ENCODE results near the gene DOCK6. TPM values are rescaled to one million over a fixed set of nuclear protein-coding genes. Genes with fewer than 3 reads are reported as not detected.

Gene DOCK6
- total RNA-seq, 1 experiment from 2014 or later = 19.4 TPM

DNA sequence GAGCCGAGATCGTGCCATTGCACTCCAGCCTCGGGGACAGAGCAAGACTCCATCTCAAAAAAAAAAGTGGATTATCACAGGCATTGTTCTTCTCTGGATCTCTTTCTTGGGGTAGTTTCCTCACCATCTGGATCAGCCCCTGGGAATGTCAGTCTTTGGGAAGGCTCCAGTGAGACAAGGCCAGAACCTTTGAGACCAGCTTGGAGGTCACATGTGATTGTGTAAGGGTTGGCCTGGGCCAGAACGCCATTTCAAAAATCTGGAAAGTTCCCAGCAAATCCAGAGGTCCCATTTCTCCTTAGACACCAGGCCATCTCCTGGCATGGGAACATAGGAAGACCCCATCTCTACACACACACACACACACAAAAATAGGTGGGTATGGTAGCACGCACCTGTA is 37.2 kb downstream of the DOCK6 start:
- in situ Hi-C loops (cut with HindIII; ENCODE audit: low pct_unique_long_range_greater_than_20kb, low sequenced_read_pairs) = no loop called here
- Histone ChIP-seq H3K9me3 (ENCODE audit: control insufficient read depth, insufficient read depth, low read depth, low read length) (peaks cover 5% of the 10 kb centered on the region; the same call in 1 of the 2 replicates), H3K27ac (ENCODE audit: low read length) (no peak overlapping the region), H3K27me3 (ENCODE audit: control insufficient read depth, insufficient read depth, low read length) (no peaks in the 10 kb centered on the region), H3K4me3 (ENCODE audit: low read depth in 2 of 2, low read length in 2 of 2) (no peak overlapping the region), H3K36me3 (ENCODE audit: control insufficient read depth, insufficient read depth, low read length) (no peaks in the 10 kb centered on the region), H3K4me1 (ENCODE audit: control insufficient read depth, insufficient read depth, low read length) (no peaks in the 10 kb centered on the region)
- no peak for ATAC-seq
- intact Hi-C loops (cut with micrococcal nuclease; ENCODE audit: unreplicated experiment) = no loop called here
- DNase-seq (ENCODE audit: low read depth, low spot score) = no peak
- TF ChIP-seq, protein P1, sequence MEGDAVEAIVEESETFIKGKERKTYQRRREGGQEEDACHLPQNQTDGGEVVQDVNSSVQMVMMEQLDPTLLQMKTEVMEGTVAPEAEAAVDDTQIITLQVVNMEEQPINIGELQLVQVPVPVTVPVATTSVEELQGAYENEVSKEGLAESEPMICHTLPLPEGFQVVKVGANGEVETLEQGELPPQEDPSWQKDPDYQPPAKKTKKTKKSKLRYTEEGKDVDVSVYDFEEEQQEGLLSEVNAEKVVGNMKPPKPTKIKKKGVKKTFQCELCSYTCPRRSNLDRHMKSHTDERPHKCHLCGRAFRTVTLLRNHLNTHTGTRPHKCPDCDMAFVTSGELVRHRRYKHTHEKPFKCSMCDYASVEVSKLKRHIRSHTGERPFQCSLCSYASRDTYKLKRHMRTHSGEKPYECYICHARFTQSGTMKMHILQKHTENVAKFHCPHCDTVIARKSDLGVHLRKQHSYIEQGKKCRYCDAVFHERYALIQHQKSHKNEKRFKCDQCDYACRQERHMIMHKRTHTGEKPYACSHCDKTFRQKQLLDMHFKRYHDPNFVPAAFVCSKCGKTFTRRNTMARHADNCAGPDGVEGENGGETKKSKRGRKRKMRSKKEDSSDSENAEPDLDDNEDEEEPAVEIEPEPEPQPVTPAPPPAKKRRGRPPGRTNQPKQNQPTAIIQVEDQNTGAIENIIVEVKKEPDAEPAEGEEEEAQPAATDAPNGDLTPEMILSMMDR (IDR thresholded peaks at IDR 0.05) = no peak
- TF ChIP-seq SIN3A (IDR thresholded peaks at IDR 0.05; ENCODE audit: borderline replicate concordance, insufficient read depth, low read depth, low read length) (no peak), POLR2AphosphoS5 (IDR thresholded peaks at IDR 0.05; ENCODE audit: low read depth, low read length) (no peak), TCF7L2 (IDR thresholded peaks at IDR 0.05; ENCODE audit: low read depth, low read length) (no peak)
- TF ChIP-seq, protein P2, sequence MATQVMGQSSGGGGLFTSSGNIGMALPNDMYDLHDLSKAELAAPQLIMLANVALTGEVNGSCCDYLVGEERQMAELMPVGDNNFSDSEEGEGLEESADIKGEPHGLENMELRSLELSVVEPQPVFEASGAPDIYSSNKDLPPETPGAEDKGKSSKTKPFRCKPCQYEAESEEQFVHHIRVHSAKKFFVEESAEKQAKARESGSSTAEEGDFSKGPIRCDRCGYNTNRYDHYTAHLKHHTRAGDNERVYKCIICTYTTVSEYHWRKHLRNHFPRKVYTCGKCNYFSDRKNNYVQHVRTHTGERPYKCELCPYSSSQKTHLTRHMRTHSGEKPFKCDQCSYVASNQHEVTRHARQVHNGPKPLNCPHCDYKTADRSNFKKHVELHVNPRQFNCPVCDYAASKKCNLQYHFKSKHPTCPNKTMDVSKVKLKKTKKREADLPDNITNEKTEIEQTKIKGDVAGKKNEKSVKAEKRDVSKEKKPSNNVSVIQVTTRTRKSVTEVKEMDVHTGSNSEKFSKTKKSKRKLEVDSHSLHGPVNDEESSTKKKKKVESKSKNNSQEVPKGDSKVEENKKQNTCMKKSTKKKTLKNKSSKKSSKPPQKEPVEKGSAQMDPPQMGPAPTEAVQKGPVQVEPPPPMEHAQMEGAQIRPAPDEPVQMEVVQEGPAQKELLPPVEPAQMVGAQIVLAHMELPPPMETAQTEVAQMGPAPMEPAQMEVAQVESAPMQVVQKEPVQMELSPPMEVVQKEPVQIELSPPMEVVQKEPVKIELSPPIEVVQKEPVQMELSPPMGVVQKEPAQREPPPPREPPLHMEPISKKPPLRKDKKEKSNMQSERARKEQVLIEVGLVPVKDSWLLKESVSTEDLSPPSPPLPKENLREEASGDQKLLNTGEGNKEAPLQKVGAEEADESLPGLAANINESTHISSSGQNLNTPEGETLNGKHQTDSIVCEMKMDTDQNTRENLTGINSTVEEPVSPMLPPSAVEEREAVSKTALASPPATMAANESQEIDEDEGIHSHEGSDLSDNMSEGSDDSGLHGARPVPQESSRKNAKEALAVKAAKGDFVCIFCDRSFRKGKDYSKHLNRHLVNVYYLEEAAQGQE (IDR thresholded peaks at IDR 0.05; ENCODE audit: insufficient read depth in 1 of 2, low read depth in 2 of 2, low read length in 1 of 2) = no peak
- CTCF ChIA-PET = interaction anchor here (0.7 kb wide), 1 partner anchor 210 kb away, joined by 11 read pairs; the partner anchor contains the start of gene PRKCSH
- POLR2A ChIA-PET = no interaction called here
- BruUV-seq (replicated peaks) = no TSS peak

DNA sequence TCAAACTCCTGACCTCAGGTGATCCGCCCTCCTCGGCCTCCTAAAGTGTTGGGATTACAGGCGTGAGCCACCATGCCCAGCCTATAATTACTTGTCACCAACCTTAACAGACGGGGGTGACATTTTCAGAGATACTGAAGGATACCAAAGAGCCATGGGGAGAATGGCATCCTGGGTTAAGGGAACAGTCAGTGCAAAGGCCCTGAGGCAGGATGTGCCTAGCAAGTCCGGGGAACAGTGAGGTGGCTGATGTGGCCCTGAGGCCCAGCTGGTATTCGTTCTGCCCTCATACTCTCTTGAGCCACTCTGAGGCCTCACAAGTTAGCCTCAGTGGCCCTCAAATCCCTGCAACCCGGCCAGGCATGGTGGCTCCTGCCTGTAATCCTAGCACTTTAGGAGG is 37.9 kb downstream of the DOCK6 start:
- DNase-seq (ENCODE audit: low read depth, low spot score) (no peak), ATAC-seq (no peak)
- no TSS peak for BruUV-seq (replicated peaks)
- Histone ChIP-seq H3K27me3 (ENCODE audit: control insufficient read depth, insufficient read depth, low read length) (no peaks in the 10 kb centered on the region), H3K36me3 (ENCODE audit: control insufficient read depth, insufficient read depth, low read length) (no peaks in the 10 kb centered on the region), H3K9me3 (ENCODE audit: control insufficient read depth, insufficient read depth, low read depth, low read length) (peaks cover 5% of the 10 kb centered on the region; the same call in 1 of the 2 replicates), H3K4me1 (ENCODE audit: control insufficient read depth, insufficient read depth, low read length) (no peaks in the 10 kb centered on the region), H3K4me3 (ENCODE audit: low read depth in 2 of 2, low read length in 2 of 2) (no peak overlapping the region), H3K27ac (ENCODE audit: low read length) (no peak overlapping the region)
- TF ChIP-seq, protein P2 (IDR thresholded peaks at IDR 0.05; ENCODE audit: insufficient read depth in 1 of 2, low read depth in 2 of 2, low read length in 1 of 2) = no peak
- TF ChIP-seq, protein P1 (IDR thresholded peaks at IDR 0.05) = no peak
- TF ChIP-seq SIN3A (IDR thresholded peaks at IDR 0.05; ENCODE audit: borderline replicate concordance, insufficient read depth, low read depth, low read length) (no peak), TCF7L2 (IDR thresholded peaks at IDR 0.05; ENCODE audit: low read depth, low read length) (no peak), POLR2AphosphoS5 (IDR thresholded peaks at IDR 0.05; ENCODE audit: low read depth, low read length) (no peak)
- ChIA-PET POLR2A (no interaction called here), CTCF (no interaction called here)
- in situ Hi-C loops (cut with HindIII; ENCODE audit: low pct_unique_long_range_greater_than_20kb, low sequenced_read_pairs) = no loop called here
- intact Hi-C loops (cut with micrococcal nuclease; ENCODE audit: unreplicated experiment) = no loop called here
